GM18520 (cell line): Measurements from ENCODE around the gene WFS1.

Experiments used
- ATAC-seq: cut with Tn5 transposase; IDR thresholded peaks from one replicate; pipeline ENCODE4 v1.9.1; 2021; ENCODE audit not compliant: unreplicated experiment

The WFS1 gene

DNA sequence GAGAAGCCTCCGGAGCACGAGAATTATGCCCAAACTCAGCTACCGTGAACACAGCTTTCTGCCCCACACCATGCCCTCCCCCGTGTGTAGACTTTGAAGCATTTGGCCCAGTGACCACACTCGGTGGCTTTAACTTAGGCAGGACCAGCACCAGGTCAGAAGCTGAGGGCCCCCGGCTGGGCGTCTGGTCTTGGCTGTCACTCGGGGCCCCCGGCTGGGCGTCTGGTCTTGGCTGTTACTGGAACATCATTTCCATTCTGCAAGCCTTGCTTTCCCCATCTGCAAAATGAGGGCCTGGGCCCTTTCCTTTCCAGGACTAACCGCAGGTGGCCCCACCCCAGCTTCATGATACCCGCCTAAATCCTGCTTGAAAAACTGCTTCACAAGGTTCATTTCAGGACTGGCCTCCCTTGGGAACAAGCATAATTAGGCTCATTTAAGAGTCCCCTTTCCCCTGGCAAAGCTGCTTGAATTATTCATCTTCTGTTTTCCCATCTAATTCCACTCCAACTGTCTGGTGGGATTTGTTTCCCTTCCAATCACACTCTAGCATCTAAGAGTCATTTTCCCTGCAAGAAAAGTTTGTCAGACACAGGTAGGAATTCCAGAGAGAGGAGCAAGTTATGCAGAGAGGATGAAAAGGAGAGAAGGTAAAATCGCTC is 82.5 kb downstream of the WFS1 start:
- ATAC-seq: no peak
